ENCODE data around the gene AGXT. TPM values are rescaled to one million over a fixed set of nuclear protein-coding genes. Genes with fewer than 3 reads are reported as not detected.

The AGXT gene
- total and polyA plus RNA-seq, 2 of the 8 experiments (the other 6 are each of a cell fraction or from before 2014, with no cell fraction given): 0.03 TPM; not detected in 1

GRCh38 chr2:240922245-240922981 lies 53.8 kb downstream of the AGXT start:
- Histone ChIP-seq H2BK5ac (ENCODE audit: low read depth, low read length) (no peak overlapping the region; the same call in 1 of the 2 replicates), H3K27ac (ENCODE audit: low read depth, low read length) (no peak overlapping the region), H3K36me3 (ENCODE audit: control insufficient read depth in 2 of 4, insufficient read depth in 4 of 4, low read length in 3 of 4) (no peaks in the 10 kb centered on the region), H4K5ac (ENCODE audit: insufficient read length, low read depth, low read length) (no peak overlapping the region), H4K91ac (replicated peaks; ENCODE audit: insufficient read length, low read length) (no peak overlapping the region), H3K4me3 (ENCODE audit: extremely low read depth in 1 of 4, insufficient read depth in 2 of 4, low read depth in 3 of 4, low read length in 4 of 4) (no peak overlapping the region), H3K9me3 (ENCODE audit: insufficient read depth in 2 of 2, low read depth in 1 of 2, low read length in 1 of 2) (no peaks in the 10 kb centered on the region), H3K4ac (replicated peaks; ENCODE audit: insufficient read length, low read depth, low read length) (no peak overlapping the region), H3K9ac (replicated peaks in 1 of 4; ENCODE audit: extremely low read depth in 1 of 4, low read depth in 3 of 4, low read length in 3 of 4) (no peak overlapping the region), H2BK12ac (ENCODE audit: low read depth, low read length) (no peak overlapping the region), H3K56ac (replicated peaks; ENCODE audit: insufficient read length, low read depth, low read length) (no peak overlapping the region), H3K14ac (ENCODE audit: insufficient read length) (no peak overlapping the region), H4K20me1 (replicated peaks in 1 of 2; ENCODE audit: control insufficient read depth in 1 of 2, insufficient read depth in 2 of 2, low read length in 2 of 2) (no peaks in the 10 kb centered on the region), H3K4me2 (ENCODE audit: insufficient read depth in 1 of 2, low read depth in 2 of 2, low read length in 2 of 2) (no peak overlapping the region), H2BK120ac (replicated peaks; ENCODE audit: low read depth, low read length) (no peak overlapping the region), H2AFZ (ENCODE audit: low read length) (no peak overlapping the region), H2AK5ac (ENCODE audit: low read depth, low read length) (no peak overlapping the region), H2BK20ac (ENCODE audit: low read length) (no peak overlapping the region), H3K79me2 (ENCODE audit: control insufficient read depth in 1 of 2, insufficient read depth in 2 of 2, low read length in 2 of 2) (no peaks in the 10 kb centered on the region), H3K23me2 (ENCODE audit: low read depth, low read length) (no peaks in the 10 kb centered on the region), H2BK15ac (ENCODE audit: low read length) (no peak overlapping the region), H3K79me1 (ENCODE audit: low read depth, low read length) (no peaks in the 10 kb centered on the region), H3K27me3 (replicated peaks in 1 of 4; ENCODE audit: control insufficient read depth in 3 of 4, extremely low read depth in 1 of 4, insufficient read depth in 3 of 4, low read length in 3 of 4) (no peaks in the 10 kb centered on the region), H3K18ac (ENCODE audit: extremely low read depth, low read length) (no peak overlapping the region; the same call in 1 of the 2 replicates), H4K8ac (ENCODE audit: extremely low read depth, insufficient read depth, low read length) (0 out of 2 replicates have a peak overlapping the region, but pooled peaks have one; percentile 85), H3K4me1 (replicated peaks in 1 of 4; ENCODE audit: control insufficient read depth in 3 of 4, insufficient read depth in 4 of 4, low read length in 3 of 4) (no peaks in the 10 kb centered on the region; a peak in 3 of 7 replicates), H3K23ac (ENCODE audit: insufficient read length) (no peak overlapping the region)
- 90% methylated on average over 16 of the region's 18 CpGs; no CpG with 5 or more reads in 1 of the 2 experiments for WGBS, 2 experiments (ENCODE audit: extremely low coverage in 1 of 2, insufficient coverage in 1 of 2, insufficient read length in 1 of 2, insufficient replicate concordance in 2 of 2, low coverage in 1 of 2, low lambda C conversion rate in 2 of 2, missing lambda C conversion rate in 1 of 2)
- TF ChIP-seq SP1 (IDR thresholded peaks at IDR 0.05; ENCODE audit: low read depth, low read length): no peak
- POLR2A ChIA-PET (ENCODE audit: partially characterized antibody): no interaction called here
- FAIRE-seq (no peak), DNase-seq (ENCODE audit: low read depth in 1 of 2, low spot score in 2 of 2) (peak in 1 of 2 experiments; percentile 47)
- CTCF ChIA-PET (ENCODE audit: partially characterized antibody): interaction anchor here (0.8 to 1.4 kb wide), 5 partner anchors 8 to 169 kb away, joined by 3 to 4 read pairs (median 3); no protein-coding TSS in a partner anchor

All from H1 (cell line).